Spleen (tissue), 11 donors: ENCODE data around the gene AQR. TPM values are rescaled to one million over a fixed set of nuclear protein-coding genes. Genes with fewer than 3 reads are reported as not detected.

ENCODE experiments used
- DNase-seq: peaks from one replicate; pipeline ENCODE4 v3.0.0-alpha.2; 2020
- H3K27ac ChIP-seq, 8 donors: fragments of 200-600 bp; sonication (generic) in 7 of 8; 1 replicate in 4 of 8; 2 replicates in 4 of 8; pipeline versions ENCODE4 v1.5.0 to v1.8.0; 2016 to 2021; ENCODE audit warnings: inconsistent platforms in 4 of 8, mild to moderate bottlenecking in 4 of 8, moderate library complexity in 1 of 8
- H3K27me3 ChIP-seq, 7 donors: fragments of 200-600 bp; sonication (generic) in 6 of 7; replicated peaks in 1 of 7; 1 replicate in 4 of 7; 2 replicates in 3 of 7; pipeline versions ENCODE4 v1.5.0 to v1.8.0; 2016 to 2021; ENCODE audit warnings: inconsistent platforms in 3 of 7, mild to moderate bottlenecking in 1 of 7
- H3K36me3 ChIP-seq, 6 donors: fragments of 200-600 bp; sonication (generic) in 5 of 6; 1 replicate in 4 of 6; 2 replicates in 2 of 6; pipeline versions ENCODE4 v1.5.0 to v1.8.0; 2016 to 2021; ENCODE audit warnings: inconsistent platforms in 2 of 6
- H3K4me1 ChIP-seq, 6 donors: fragments of 200-600 bp; sonication (generic) in 5 of 6; 1 replicate in 3 of 6; 2 replicates in 3 of 6; pipeline versions ENCODE4 v1.5.0 to v1.8.0; 2016 to 2021; ENCODE audit warnings: inconsistent platforms in 3 of 6
- H3K4me3 ChIP-seq, 8 donors: fragments of 200-600 bp; sonication (generic) in 7 of 8; 1 replicate in 4 of 8; 2 replicates in 4 of 8; pipeline versions ENCODE4 v1.5.0 to v1.8.0; 2016 to 2021; ENCODE audit warnings: inconsistent platforms in 4 of 8, mild to moderate bottlenecking in 4 of 8, moderate library complexity in 2 of 8
- H3K9me3 ChIP-seq, 8 donors: fragments of 200-600 bp; sonication (generic) in 7 of 8; 1 replicate in 4 of 8; 2 replicates in 4 of 8; pipeline versions ENCODE4 v1.5.0 to v1.8.0; 2016 to 2021; ENCODE audit warnings: inconsistent platforms in 4 of 8
- CTCF ChIP-seq, 11 experiments: fragments of 200-600 bp in 7 of 11; fragments of 450-650 bp in 4 of 11; sonication (generic) in 4 of 11; IDR thresholded peaks in 8 of 11; conservative IDR thresholded peaks in 3 of 11; 1 replicate in 7 of 11; 2 replicates in 4 of 11; pipeline versions ENCODE4 v1.4.0 to v1.8.0; 2016 to 2021; ENCODE audit warnings: antibody characterized with exemption in 11 of 11, inconsistent platforms in 4 of 11, mild to moderate bottlenecking in 1 of 11
- POLR2A ChIP-seq, 3 donors: fragments of 450-650 bp; IDR thresholded peaks; one replicate each; pipeline ENCODE4 v1.5.1; 2017; ENCODE audit warnings: antibody characterized with exemption in 3 of 3, mild to moderate bottlenecking in 1 of 3
- POLR2AphosphoS5 ChIP-seq, 3 donors: sonication (generic); formaldehyde crosslinking; IDR thresholded peaks; one replicate each; pipeline ENCODE4 v1.5.1; 2017; ENCODE audit warnings: antibody characterized with exemption in 3 of 3
- WGBS, 5 donors: extraction: QIAGEN DNeasy Blood & Tissue Kit in 3 of 5; methylation state at CpG; one replicate each; pipeline versions ENCODE4 v1.1.5 to v1.1.7; 2013 to 2018; 5-methylcytosine and 5-hydroxymethylcytosine counted together
- intact Hi-C: fragments of 100-400 bp; cut with DNase I; formaldehyde crosslinking; loops from one replicate; pipeline ENCODE4 v1.15.0; 2023; ENCODE audit warnings: low total_unique reads
- polyA plus RNA-seq, 3 donors: library from polyadenylated mRNA; stranded (reverse); fragments of 200-250 nt; gene quantifications; one replicate each; pipeline ENCODE4 v1.2.1, GENCODE V29; 2013
- total RNA-seq, 7 donors: library from RNA; depleted of rRNA in 3 of 7; stranded (reverse); fragments of >200 nt in 3 of 7; fragmentation: NEBNext Ultra II Directional in 4 of 7; extraction: Animal tissue kit (Norgen Biotek cat#: 25700) in 4 of 7; gene quantifications; one replicate each; pipeline versions ENCODE4 v1.1.0 to v1.2.1, GENCODE V29; 2016 to 2021
- donor health status: healthy with polysubstance abuse.
- donor health status: DM: no; HTN: no; CAD: no; lungs with moderate emphysema.
- donor health status: DM: no; HTN: no; CAD: no.
- donor health status: Bipolar disorder and iron deficiency.
- donor health status: healthy.
- donor health status: DM: no; HTN: no; CAD: no.
- donor health status: DM: yes; HTN: yes; CAD: no.

Gene AQR
- total and polyA plus RNA-seq, 10 donors = 10.0 to 38.2 (median 32.7) TPM

DNA sequence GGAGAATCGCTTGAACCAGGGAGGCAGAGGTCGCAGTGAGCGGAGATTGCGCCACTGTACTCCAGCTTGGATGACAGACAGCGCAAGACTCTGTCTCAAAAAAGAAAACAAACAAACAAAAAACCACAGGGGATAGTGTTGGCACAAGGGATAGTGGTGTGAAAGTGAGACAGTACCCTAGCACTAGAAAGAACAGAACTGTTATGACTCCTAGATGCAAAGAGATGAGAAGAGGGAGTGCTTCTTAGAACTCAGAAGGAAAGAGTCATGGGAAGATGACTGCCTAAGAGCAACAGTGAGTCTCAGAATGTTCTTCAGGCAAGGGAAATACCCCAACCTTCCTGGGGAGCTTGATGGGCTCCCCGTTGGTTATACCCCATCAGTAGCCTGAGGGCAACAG is 36.4 kb upstream of the AQR start:
- intact Hi-C loops = no loop called here
- no peaks in the 10 kb centered on the region for H3K27me3 ChIP-seq
- no peaks in the 10 kb centered on the region for H3K9me3 ChIP-seq
- TF ChIP-seq CTCF (IDR thresholded peaks at IDR 0.05 in 8 of 11, conservative IDR thresholded peaks at IDR 0.05 in 3 of 11) (no peak), POLR2AphosphoS5 (IDR thresholded peaks at IDR 0.05) (no peak), POLR2A (IDR thresholded peaks at IDR 0.05) (no peak)
- H3K4me3 ChIP-seq = no peak overlapping the region
- WGBS, 5 donors = 90 to 93% (median 92%) methylated on average over 6 of the region's 6 CpGs
- DNase-seq = no peak
- no peaks in the 10 kb centered on the region for H3K4me1 ChIP-seq
- no peaks in the 10 kb centered on the region for H3K36me3 ChIP-seq
- H3K27ac ChIP-seq = no peak overlapping the region

- H3K36me3 ChIP-seq = no peaks in the 10 kb centered on the region
- no peaks in the 10 kb centered on the region for H3K27me3 ChIP-seq
- H3K9me3 ChIP-seq = no peaks in the 10 kb centered on the region
- 71 to 82% (median 79%) methylated on average over 3 of the region's 3 CpGs for WGBS, 5 donors
- no peak overlapping the region for H3K4me3 ChIP-seq
- no peak for DNase-seq
- intact Hi-C loops = no loop called here
- TF ChIP-seq CTCF (IDR thresholded peaks at IDR 0.05 in 8 of 11, conservative IDR thresholded peaks at IDR 0.05 in 3 of 11) (no peak), POLR2AphosphoS5 (IDR thresholded peaks at IDR 0.05) (no peak)
- H3K27ac ChIP-seq = no peak overlapping the region
- no peaks in the 10 kb centered on the region for H3K4me1 ChIP-seq
Measured at GRCh38 chr15:35003928-35004327, 34.4 kb upstream of the AQR start.

DNA sequence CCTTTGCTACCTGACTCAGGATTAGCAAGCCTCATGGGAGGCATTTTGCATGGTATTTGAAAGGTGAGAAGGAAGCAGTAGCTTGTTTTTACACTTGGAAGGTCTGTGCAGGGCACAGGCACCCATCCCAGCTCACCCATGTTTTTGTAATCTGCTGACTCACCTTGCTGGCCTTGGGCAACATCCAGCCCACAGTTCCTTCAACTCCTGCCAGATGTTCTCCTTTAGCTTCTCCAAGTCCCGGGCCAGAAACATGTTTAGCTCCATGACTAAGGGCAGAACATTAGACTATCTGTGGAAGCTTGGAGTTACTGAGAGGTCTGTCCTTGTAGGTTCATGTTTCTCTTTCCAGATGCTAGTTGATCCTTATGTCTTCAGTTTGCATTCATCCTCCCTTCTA is 31.0 kb upstream of the AQR start:
- H3K27ac ChIP-seq = no peak overlapping the region
- H3K9me3 ChIP-seq = no peaks in the 10 kb centered on the region
- H3K36me3 ChIP-seq = no peaks in the 10 kb centered on the region
- TF ChIP-seq CTCF (IDR thresholded peaks at IDR 0.05 in 8 of 11, conservative IDR thresholded peaks at IDR 0.05 in 3 of 11) (no peak), POLR2A (IDR thresholded peaks at IDR 0.05) (no peak)
- intact Hi-C loops = no loop called here
- 26 to 75% (median 32%) methylated on average over 1 of the region's 1 CpG for WGBS, 5 donors
- no peak overlapping the region for H3K4me3 ChIP-seq
- no peak for DNase-seq
- H3K27me3 ChIP-seq = no peaks in the 10 kb centered on the region
- H3K4me1 ChIP-seq = no peaks in the 10 kb centered on the region

- no peak overlapping the region for H3K27ac ChIP-seq
- WGBS, 5 donors = 88 to 97% (median 94%) methylated on average over 7 of the region's 7 CpGs
Measured at GRCh38 chr15:34999906-35000305, 30.4 kb upstream of the AQR start.

More at GRCh38 chr15:34999906-35000305, 30.4 kb upstream of the AQR start:
- Histone ChIP-seq H3K36me3 (no peaks in the 10 kb centered on the region), H3K4me3 (no peak overlapping the region), H3K9me3 (no peaks in the 10 kb centered on the region), H3K4me1 (no peaks in the 10 kb centered on the region), H3K27me3 (no peaks in the 10 kb centered on the region)
- TF ChIP-seq POLR2AphosphoS5 (IDR thresholded peaks at IDR 0.05) = no peak
- no peak for TF ChIP-seq CTCF (IDR thresholded peaks at IDR 0.05 in 8 of 11, conservative IDR thresholded peaks at IDR 0.05 in 3 of 11)
- no peak for TF ChIP-seq POLR2A (IDR thresholded peaks at IDR 0.05)
- DNase-seq = no peak
- intact Hi-C loops = no loop called here
